C4-2B (cell line): Measurements from ENCODE around the gene SYNE4.
"Not testable (repeated sequence)": the region's sequence is repeated elsewhere in the genome, so short reads cannot be mapped to it uniquely, and the experiment has no call there.

ENCODE experiments used
- H3K27ac ChIP-seq: fragments of 450-650 bp; 2 replicates; pipeline ENCODE4 v1.5.1; 2017
- CTCF ChIP-seq: fragments of 450-650 bp; conservative IDR thresholded peaks from 2 replicates; pipeline ENCODE4 v1.5.1; 2017; ENCODE audit warnings: mild to moderate bottlenecking
- ZFX ChIP-seq: fragments of 450-650 bp; IDR thresholded peaks from 2 replicates; pipeline ENCODE4 v1.6.1; 2017

SYNE4 gene

GRCh38 chr19:36047835-36048234 is 39.2 kb upstream of the SYNE4 start:
- TF ChIP-seq CTCF, result no peak
- no peak for TF ChIP-seq ZFX
- no peak overlapping the region for H3K27ac ChIP-seq

GRCh38 chr19:36046443-36047050 is 37.9 kb upstream of the SYNE4 start:
- TF ChIP-seq ZFX (no peak), CTCF (no peak)
- H3K27ac ChIP-seq, result no peak overlapping the region

GRCh38 chr19:36043952-36044351 is 35.3 kb upstream of the SYNE4 start:
- no peak overlapping the region for H3K27ac ChIP-seq
- TF ChIP-seq CTCF (no peak), ZFX (no peak)

GRCh38 chr19:36041831-36042230 is 33.2 kb upstream of the SYNE4 start:
- TF ChIP-seq CTCF (no peak), ZFX (no peak)

GRCh38 chr19:36041092-36041491 is 32.5 kb upstream of the SYNE4 start:
- not testable (repeated sequence) for H3K27ac ChIP-seq

More at GRCh38 chr19:36041831-36042230, 33.2 kb upstream of the SYNE4 start:
- no peak overlapping the region for H3K27ac ChIP-seq

GRCh38 chr19:36040495-36040894 is 31.9 kb upstream of the SYNE4 start:
- TF ChIP-seq ZFX (no peak), CTCF (no peak)
- no peak overlapping the region for H3K27ac ChIP-seq

- TF ChIP-seq ZFX (no peak), CTCF (no peak)
- H3K27ac ChIP-seq, result no peak within 1 kb of the TSS
Observed at GRCh38 chr19:36032251-36033104, 23.9 kb upstream of the SYNE4 start, which contains the start of gene CLIP3. Gene CLIP3 (minus strand): TSS chr19:36032873. CDS start chr19:36032357, 516 bp downstream.
